ENCODE measurements around the gene RUNX2.

The RUNX2 gene

GRCh38 chr6:45657226-45657625 is 329.1 kb downstream of the RUNX2 start:
- TF ChIP-seq EP300 (IDR thresholded peaks at IDR 0.05; ENCODE audit: borderline replicate concordance) (0 out of 2 replicates have a peak, but pooled peaks have one; percentile 36), USF1 (IDR thresholded peaks at IDR 0.05) (no peak)

GRCh38 chr6:45658400-45658799 is 330.3 kb downstream of the RUNX2 start:
- TF ChIP-seq CEBPB (IDR thresholded peaks at IDR 0.05) (no peak), YY1 (IDR thresholded peaks at IDR 0.05; ENCODE audit: low read depth) (no peak), TEAD4 (IDR thresholded peaks at IDR 0.05) (no peak), EP300 (IDR thresholded peaks at IDR 0.05; ENCODE audit: borderline replicate concordance) (no peak), USF1 (IDR thresholded peaks at IDR 0.05) (no peak), ZBTB7A (IDR thresholded peaks at IDR 0.05; ENCODE audit: low read depth) (no peak), RAD21 (IDR thresholded peaks at IDR 0.05; ENCODE audit: low read depth) (no peak), MAX (IDR thresholded peaks at IDR 0.05) (no peak), EGR1 (IDR thresholded peaks at IDR 0.05) (no peak), NFIC (IDR thresholded peaks at IDR 0.05) (no peak), REST (IDR thresholded peaks at IDR 0.05; ENCODE audit: low read depth) (no peak), TCF12 (IDR thresholded peaks at IDR 0.05; ENCODE audit: low read depth) (no peak), FOXM1 (IDR thresholded peaks at IDR 0.05; ENCODE audit: borderline replicate concordance, low read depth) (no peak), CREB1 (IDR thresholded peaks at IDR 0.05; ENCODE audit: low read depth) (no peak), TAF1 (IDR thresholded peaks at IDR 0.05; ENCODE audit: low read depth) (no peak)

GRCh38 chr6:45658958-45659357 is 330.8 kb downstream of the RUNX2 start:
- TF ChIP-seq MAX (IDR thresholded peaks at IDR 0.05) (no peak), CREB1 (IDR thresholded peaks at IDR 0.05; ENCODE audit: low read depth) (no peak), NFIC (IDR thresholded peaks at IDR 0.05) (no peak), RAD21 (IDR thresholded peaks at IDR 0.05; ENCODE audit: low read depth) (no peak), TAF1 (IDR thresholded peaks at IDR 0.05; ENCODE audit: low read depth) (no peak), FOXM1 (IDR thresholded peaks at IDR 0.05; ENCODE audit: borderline replicate concordance, low read depth) (no peak), CEBPB (IDR thresholded peaks at IDR 0.05) (no peak), YY1 (IDR thresholded peaks at IDR 0.05; ENCODE audit: low read depth) (no peak), TCF12 (IDR thresholded peaks at IDR 0.05; ENCODE audit: low read depth) (no peak), TEAD4 (IDR thresholded peaks at IDR 0.05) (no peak), EP300 (IDR thresholded peaks at IDR 0.05; ENCODE audit: borderline replicate concordance) (no peak), USF1 (IDR thresholded peaks at IDR 0.05) (no peak)

- no peak for TF ChIP-seq TEAD4 (IDR thresholded peaks at IDR 0.05)
- no peak for TF ChIP-seq CEBPB (IDR thresholded peaks at IDR 0.05)
- no peak for TF ChIP-seq NFIC (IDR thresholded peaks at IDR 0.05)
- TF ChIP-seq RAD21 (IDR thresholded peaks at IDR 0.05; ENCODE audit: low read depth) = no peak
- no peak for TF ChIP-seq EGR1 (IDR thresholded peaks at IDR 0.05)
- no peak for TF ChIP-seq CREB1 (IDR thresholded peaks at IDR 0.05; ENCODE audit: low read depth)
- TF ChIP-seq REST (IDR thresholded peaks at IDR 0.05; ENCODE audit: low read depth) = no peak
- TF ChIP-seq FOXM1 (IDR thresholded peaks at IDR 0.05; ENCODE audit: borderline replicate concordance, low read depth) = no peak
- TF ChIP-seq YY1 (IDR thresholded peaks at IDR 0.05; ENCODE audit: low read depth) = no peak
Measured at GRCh38 chr6:45661661-45662060, 333.5 kb downstream of the RUNX2 start.

- TF ChIP-seq EGR1 (IDR thresholded peaks at IDR 0.05) (no peak), MAX (IDR thresholded peaks at IDR 0.05) (no peak), CEBPB (IDR thresholded peaks at IDR 0.05) (no peak), TEAD4 (IDR thresholded peaks at IDR 0.05) (no peak), TCF12 (IDR thresholded peaks at IDR 0.05; ENCODE audit: low read depth) (no peak), ZBTB7A (IDR thresholded peaks at IDR 0.05; ENCODE audit: low read depth) (no peak), CREB1 (IDR thresholded peaks at IDR 0.05; ENCODE audit: low read depth) (no peak), RAD21 (IDR thresholded peaks at IDR 0.05; ENCODE audit: low read depth) (no peak)
Measured at GRCh38 chr6:45663251-45664221, 335.4 kb downstream of the RUNX2 start.
